GM19455 (cell line): ENCODE measurements around the gene KIF3C.
A peak's percentile ranks its signal among the peaks of the same experiment; 100 is the strongest.
"Not testable (repeated sequence)": the region's sequence is repeated elsewhere in the genome, so short reads cannot be mapped to it uniquely, and the experiment has no call there.

Experiments used
- ATAC-seq: cut with Tn5 transposase; IDR thresholded peaks from one replicate; pipeline ENCODE4 v1.9.1; 2021; ENCODE audit not compliant: unreplicated experiment

KIF3C gene

DNA sequence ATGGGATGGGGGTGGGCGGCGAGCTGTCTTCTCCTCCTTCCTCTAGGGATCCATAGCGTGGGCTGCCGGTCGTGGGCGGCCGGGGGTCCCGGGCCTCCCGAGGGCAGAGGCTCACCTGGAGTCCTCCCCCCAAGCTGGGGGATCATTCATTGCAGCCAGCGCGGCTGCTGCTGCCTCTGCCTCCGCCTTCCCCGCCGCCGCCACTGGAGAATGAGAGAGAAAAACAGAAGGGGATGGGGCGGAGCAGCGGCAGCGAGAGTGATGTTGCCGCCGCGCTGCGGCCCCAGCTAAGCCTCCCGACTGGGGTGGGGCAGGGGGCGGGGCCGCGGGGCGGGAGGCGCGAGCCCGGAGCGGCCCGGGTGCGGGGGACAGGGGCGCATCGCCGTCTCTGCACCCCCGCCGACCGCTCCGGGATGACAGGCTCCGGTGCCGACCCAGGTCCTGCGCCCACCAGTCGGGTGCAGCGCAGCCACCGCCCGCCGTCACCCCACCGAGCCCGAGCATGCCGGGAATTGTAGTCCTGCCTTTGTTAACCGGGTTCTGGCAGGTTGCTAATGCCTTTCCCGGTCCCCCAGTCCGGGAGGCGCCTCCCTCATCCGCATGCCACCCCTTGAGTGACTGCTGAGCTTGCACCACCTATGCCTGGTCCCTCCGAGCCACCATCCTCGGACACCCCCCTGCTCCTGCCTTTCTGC lies at the start of gene KIF3C:
Gene KIF3C (minus strand): TSS at position 225 of the 695 bp plus-strand sequence. CDS start 580 bp downstream, outside the sequence.
- ATAC-seq: peak; percentile 70

GRCh38 chr2:26028083-26028482 lies 45.8 kb upstream of the KIF3C start:
- ATAC-seq: not testable (repeated sequence)

GRCh38 chr2:26025509-26025908 lies 43.2 kb upstream of the KIF3C start:
- ATAC-seq: no peak

DNA sequence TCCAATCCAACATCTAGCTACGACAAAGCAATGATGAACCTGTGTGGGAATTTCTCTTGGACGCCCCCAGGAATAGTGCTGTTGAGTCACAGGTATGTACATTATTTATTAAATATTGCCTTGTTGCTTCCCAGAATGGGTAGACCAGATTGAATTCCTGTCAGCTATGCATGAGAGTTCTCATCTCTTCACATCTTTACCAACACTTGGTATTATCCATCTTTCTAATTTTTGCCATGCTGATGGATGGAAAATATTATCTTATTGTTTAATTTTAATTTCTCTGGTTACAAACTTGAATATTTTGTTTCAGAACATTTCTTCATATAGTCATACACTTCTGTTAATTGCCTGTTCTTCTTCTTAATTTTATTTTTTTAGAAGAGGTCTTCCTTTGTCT lies 42.0 kb upstream of the KIF3C start:
- ATAC-seq: no peak

GRCh38 chr2:26020231-26020640 lies 37.9 kb upstream of the KIF3C start:
- ATAC-seq: no peak

DNA sequence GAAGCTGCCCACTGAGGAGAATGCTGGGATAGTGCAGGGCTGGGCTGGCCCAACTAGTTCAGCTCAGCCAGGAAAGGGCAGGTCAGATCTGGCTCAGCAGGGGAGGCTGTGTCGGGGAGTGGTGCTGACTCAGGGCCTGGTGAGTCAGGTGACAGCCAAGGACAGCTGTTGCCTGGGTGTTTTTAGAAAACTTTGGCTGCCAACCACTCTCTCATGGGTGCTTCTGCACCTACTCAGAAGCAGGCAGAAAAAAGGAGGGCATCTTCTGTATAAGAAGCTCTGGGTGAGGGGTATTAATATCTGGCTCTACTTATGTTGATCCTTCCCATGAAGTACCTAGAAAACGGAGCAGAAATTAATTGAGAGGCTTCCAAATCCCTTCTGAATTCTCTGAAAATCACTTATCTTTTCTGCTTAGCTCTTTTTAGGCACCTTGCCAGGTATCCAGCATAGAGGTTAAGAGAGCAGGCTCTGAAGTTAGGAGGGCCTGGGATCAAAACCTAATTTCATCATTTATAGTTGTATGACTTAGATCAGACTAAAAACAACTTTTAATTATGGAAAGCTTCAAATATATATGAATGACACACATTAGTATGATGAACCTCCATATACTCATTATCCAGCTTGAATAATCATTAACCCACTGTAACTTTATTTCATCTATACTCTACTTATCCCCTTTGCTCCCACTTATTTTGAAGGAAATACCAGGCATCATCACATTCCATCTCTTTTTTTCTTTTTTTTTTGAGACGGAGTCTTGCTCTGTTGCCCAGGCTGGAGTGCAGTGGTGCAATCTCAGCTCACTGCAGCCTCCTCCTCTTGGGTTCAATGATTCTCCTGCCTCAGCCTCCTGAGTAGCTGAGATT lies 36.1 kb upstream of the KIF3C start:
- no peak for ATAC-seq

- no peak for ATAC-seq
Observed at GRCh38 chr2:26017464-26018183, 35.3 kb upstream of the KIF3C start.

- ATAC-seq: not testable (repeated sequence)
Observed at GRCh38 chr2:26016706-26017045, 34.4 kb upstream of the KIF3C start.

- no peak for ATAC-seq
Observed at GRCh38 chr2:26016012-26016705, 33.9 kb upstream of the KIF3C start.

DNA sequence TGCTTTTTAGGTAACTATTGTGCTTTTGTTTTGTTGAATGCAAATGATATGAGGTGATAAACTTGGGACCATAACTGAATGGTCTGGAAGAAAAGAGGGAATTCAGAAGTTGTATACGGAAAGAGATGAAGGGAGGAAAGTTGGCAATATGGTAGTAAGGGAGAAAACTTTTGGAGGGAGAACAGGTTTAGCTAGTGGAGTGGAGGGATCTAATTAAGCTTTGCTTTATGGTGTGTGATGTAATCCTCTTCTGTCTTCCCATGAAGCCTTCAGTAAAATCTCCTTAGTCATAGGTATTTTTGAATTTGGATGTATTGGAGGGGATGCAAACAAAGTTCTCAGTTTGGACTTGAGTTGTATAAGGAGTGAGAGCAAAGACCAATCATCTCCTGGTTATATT lies 31.4 kb upstream of the KIF3C start:
- ATAC-seq: no peak

GRCh38 chr2:26011990-26012856 lies 29.9 kb upstream of the KIF3C start:
- no peak for ATAC-seq

DNA sequence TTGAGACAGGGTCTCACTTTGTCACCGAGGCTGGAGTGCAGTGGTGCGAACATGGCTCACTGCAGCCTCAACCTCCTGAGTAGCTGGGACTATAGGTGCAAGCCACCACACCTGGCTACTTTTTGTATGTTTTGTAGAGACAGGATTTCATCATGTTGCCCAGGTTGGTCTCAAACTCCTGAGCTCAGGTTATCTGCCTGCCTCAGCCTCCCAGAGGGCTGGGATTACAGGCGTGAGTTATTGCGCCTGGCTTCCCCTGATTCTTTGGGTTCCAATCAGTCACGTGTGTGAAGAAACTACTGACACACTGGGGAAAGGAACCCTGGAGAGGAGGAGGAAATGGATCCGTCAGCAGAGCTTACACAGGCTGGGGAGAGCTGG lies 29.3 kb upstream of the KIF3C start:
- ATAC-seq: no peak

GRCh38 chr2:26010943-26011342 lies 28.6 kb upstream of the KIF3C start:
- ATAC-seq: no peak

- no peak for ATAC-seq
Observed at GRCh38 chr2:26009567-26009963, 27.3 kb upstream of the KIF3C start.

DNA sequence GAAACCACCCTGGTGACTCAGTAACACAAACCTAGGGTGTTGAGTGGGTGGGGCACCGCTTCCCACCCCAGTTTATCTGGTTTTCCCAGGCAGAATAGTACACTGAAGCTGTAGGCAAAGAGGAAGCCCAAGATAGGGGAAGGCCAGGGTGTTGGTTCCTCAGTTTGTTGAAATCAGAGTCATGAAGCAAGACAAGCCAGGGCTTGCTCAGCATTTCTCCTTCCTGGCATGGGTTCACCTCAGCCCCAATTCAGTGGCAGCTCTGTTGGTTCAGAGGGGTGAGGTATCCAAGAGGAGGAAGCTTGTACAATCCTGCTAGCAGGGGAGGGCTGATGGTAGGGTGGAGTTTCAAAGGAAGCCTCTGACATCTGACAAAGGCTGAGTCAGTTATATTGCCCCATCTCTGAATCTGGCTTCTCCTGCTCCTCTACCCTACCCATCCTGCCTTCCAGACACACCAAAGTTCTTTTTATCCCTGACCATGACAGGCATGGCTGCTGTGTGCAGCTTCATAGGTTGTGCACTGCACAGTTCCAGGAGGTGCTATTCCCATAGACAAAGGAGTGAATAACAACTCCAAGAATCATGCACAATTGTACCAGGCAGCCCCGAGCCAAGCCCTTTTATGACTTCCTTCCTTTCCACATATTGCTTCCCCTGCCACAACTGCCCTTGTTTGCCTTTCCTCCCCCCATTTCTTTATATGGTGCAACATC lies 26.7 kb upstream of the KIF3C start:
- no peak for ATAC-seq

GRCh38 chr2:26008095-26008494 lies 25.8 kb upstream of the KIF3C start:
- ATAC-seq: no peak

DNA sequence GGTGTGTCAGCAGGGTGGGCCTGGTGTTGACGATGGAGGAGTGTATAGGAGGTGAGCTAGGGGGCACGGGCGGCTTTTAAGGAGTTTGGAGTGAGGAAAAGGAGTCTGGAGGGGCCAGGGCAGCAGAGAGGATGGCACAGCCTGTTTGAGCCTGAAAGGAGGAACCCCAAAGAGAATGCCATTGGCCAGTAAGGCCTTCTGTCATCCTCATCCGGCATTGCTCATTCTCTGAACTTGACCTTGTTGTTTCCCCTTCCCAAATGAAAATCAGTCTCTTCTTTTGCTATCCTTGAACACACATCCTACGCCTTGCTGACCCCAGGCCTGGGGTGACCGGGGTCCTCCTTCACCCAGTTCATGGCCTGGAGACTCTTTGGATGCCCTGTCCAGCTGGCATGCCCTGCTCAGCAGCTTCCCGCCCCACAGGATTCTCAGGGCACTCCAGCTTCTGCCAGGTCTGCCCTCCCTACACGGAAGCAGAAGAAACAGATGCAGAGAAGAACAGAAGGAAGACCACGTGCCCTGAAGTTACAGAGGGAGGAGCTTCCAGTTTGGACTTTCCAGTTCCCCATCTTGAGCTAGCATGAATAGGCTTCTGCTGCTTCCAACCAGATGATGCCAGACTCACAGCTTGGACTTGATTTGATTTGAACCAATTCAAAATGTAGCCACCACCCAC lies 20.5 kb upstream of the KIF3C start:
- no peak for ATAC-seq

DNA sequence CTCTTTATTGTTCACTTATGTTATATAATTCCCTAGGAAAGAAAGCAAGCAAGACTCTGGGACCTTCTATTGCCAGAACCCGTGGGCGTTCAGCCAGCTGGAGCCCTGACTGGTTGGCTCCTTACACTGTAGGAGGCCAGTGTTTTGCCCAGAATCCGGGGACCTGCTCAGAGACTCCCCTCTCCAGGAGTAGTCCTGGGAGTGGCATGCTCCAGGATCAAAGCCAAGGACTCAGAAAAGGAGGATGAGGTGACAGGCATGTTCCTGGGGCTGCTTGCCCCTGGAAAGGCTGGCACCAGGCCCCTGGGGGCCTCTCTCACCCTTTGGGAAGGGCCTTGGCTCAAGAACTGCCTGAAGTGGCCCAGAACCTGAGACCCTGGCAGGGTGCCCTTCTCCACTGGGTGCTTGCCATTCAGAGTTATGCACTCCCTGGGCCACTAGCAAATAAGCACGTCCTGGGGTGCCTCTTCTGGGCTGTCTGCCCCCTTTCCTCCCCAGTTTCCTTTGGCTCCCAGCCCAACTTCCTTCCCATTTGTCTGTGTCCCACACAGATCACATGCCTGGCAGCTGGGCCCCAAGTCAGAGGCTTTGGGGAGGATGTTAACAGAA lies 19.6 kb upstream of the KIF3C start:
- no peak for ATAC-seq
